GM12874 (cell line): ENCODE measurements around the gene SEC24B.

Source experiments
- CTCF ChIP-seq: IDR thresholded peaks from 2 replicates; pipeline ENCODE4 v1.5.1; 2011; ENCODE audit warnings: low read depth, mild to moderate bottlenecking, control low read depth, low read length, moderate library complexity; ENCODE audit not compliant: insufficient read depth

Gene SEC24B

GRCh38 chr4:109572154-109572553 is 138.5 kb downstream of the SEC24B start:
- TF ChIP-seq CTCF: no peak

GRCh38 chr4:109574443-109574850 is 140.8 kb downstream of the SEC24B start:
- no peak for TF ChIP-seq CTCF

GRCh38 chr4:109574931-109575804 is 141.6 kb downstream of the SEC24B start:
- TF ChIP-seq CTCF: no peak

GRCh38 chr4:109576462-109576861 is 142.8 kb downstream of the SEC24B start:
- no peak for TF ChIP-seq CTCF

GRCh38 chr4:109578846-109579245 is 145.2 kb downstream of the SEC24B start:
- TF ChIP-seq CTCF: no peak

GRCh38 chr4:109588176-109588575 is 154.6 kb downstream of the SEC24B start:
- no peak for TF ChIP-seq CTCF

- no peak for TF ChIP-seq CTCF
Observed at GRCh38 chr4:109589119-109589518, 155.5 kb downstream of the SEC24B start.
